Neural cell (in vitro differentiated cells): Measurements from ENCODE around the gene UGT1A8. TPM values are rescaled to one million over a fixed set of nuclear protein-coding genes. Genes with fewer than 3 reads are reported as not detected.

Experiments
- H2AFZ ChIP-seq: fragments of 200-600, 300-800 bp; sonication (generic), shearing (Covaris generic); 2 replicates; pipeline ENCODE4 v1.6.0; 2014; ENCODE audit warnings: low read depth, mild to moderate bottlenecking, antibody characterized with exemption, low read length, moderate library complexity
- H3F3A ChIP-seq: fragments of 200-600 bp; shearing (Covaris generic); 2 replicates; pipeline ENCODE4 v1.6.1; 2016; ENCODE audit warnings: mild to moderate bottlenecking, moderate library complexity, mixed read lengths, antibody characterized with exemption, low read length; ENCODE audit not compliant: insufficient read depth, poor library complexity, severe bottlenecking
- H3K27ac ChIP-seq: fragments of 200-600, 300-800 bp; sonication (generic), shearing (Covaris generic); 2 replicates; pipeline ENCODE4 v1.5.1; 2014; ENCODE audit warnings: mild to moderate bottlenecking, low read length, moderate library complexity
- H3K27me3 ChIP-seq: fragments of 300-800, 200-600 bp; sonication (generic), shearing (Covaris generic); 2 replicates; pipeline ENCODE4 v1.6.0; 2014; ENCODE audit warnings: mild to moderate bottlenecking, low read depth, low read length, moderate library complexity; ENCODE audit not compliant: insufficient read depth
- H3K36me3 ChIP-seq: fragments of 300-800, 200-600 bp; sonication (generic), shearing (Covaris generic); 2 replicates; pipeline ENCODE4 v1.5.1; 2014; ENCODE audit warnings: mild to moderate bottlenecking, antibody characterized with exemption, low read length, moderate library complexity; ENCODE audit not compliant: insufficient read depth
- H3K4me2 ChIP-seq: fragments of 300-800, 200-600 bp; sonication (generic), shearing (Covaris generic); 2 replicates; pipeline ENCODE4 v1.6.0; 2014; ENCODE audit warnings: mild to moderate bottlenecking, low read length
- H3K4me3 ChIP-seq: fragments of 300-800, 200-600 bp; sonication (generic), shearing (Covaris generic); 2 replicates; pipeline ENCODE4 v1.5.1; 2014; ENCODE audit warnings: mild to moderate bottlenecking, low read length, moderate library complexity
- H3K79me2 ChIP-seq: fragments of 200-600 bp; shearing (Covaris generic); replicated peaks from 2 replicates; pipeline ENCODE4 v1.6.0; 2014; ENCODE audit warnings: mild to moderate bottlenecking, low read length, moderate library complexity; ENCODE audit not compliant: insufficient read depth
- H3K9ac ChIP-seq: fragments of 300-800, 200-600 bp; sonication (generic), shearing (Covaris generic); 2 replicates; pipeline ENCODE4 v1.6.1; 2016; ENCODE audit warnings: mild to moderate bottlenecking, low read length, mixed read lengths
- H3K9me2 ChIP-seq: fragments of 200-600 bp; shearing (Covaris generic); 2 replicates; pipeline ENCODE4 v1.6.1; 2016; ENCODE audit warnings: mild to moderate bottlenecking, low read length, mixed read lengths; ENCODE audit not compliant: insufficient read depth
- H3K9me3 ChIP-seq: fragments of 200-600, 300-800 bp; sonication (generic), shearing (Covaris generic); 2 replicates; pipeline ENCODE4 v1.6.1; 2016; ENCODE audit warnings: mild to moderate bottlenecking, mixed run types, low read length, moderate library complexity, mixed read lengths
- H4K20me1 ChIP-seq: fragments of 200-600 bp; shearing (Covaris generic); 2 replicates; pipeline ENCODE4 v1.6.1; 2016; ENCODE audit warnings: mild to moderate bottlenecking, mixed run types; ENCODE audit not compliant: insufficient read depth
- EP300 ChIP-seq: fragments of 450-650 bp; conservative IDR thresholded peaks from 2 replicates; pipeline ENCODE4 v1.6.1; 2014; ENCODE audit warnings: antibody characterized with exemption, mild to moderate bottlenecking, moderate library complexity; ENCODE audit not compliant: poor library complexity, severe bottlenecking
- EZH2 ChIP-seq: fragments of 200-600, 300-800 bp; shearing (Covaris generic), sonication (generic); IDR thresholded peaks from 2 replicates; pipeline ENCODE4 v1.6.1; 2014; ENCODE audit warnings: antibody characterized with exemption, low read length, borderline replicate concordance, mild to moderate bottlenecking; ENCODE audit not compliant: insufficient read depth, poor library complexity, severe bottlenecking
- MXI1 ChIP-seq: fragments of 450-650 bp; conservative IDR thresholded peaks from 2 replicates; pipeline ENCODE4 v1.6.1; 2014; ENCODE audit warnings: antibody characterized with exemption, mild to moderate bottlenecking; ENCODE audit not compliant: poor library complexity, severe bottlenecking
- POLR2AphosphoS5 ChIP-seq: IDR thresholded peaks from 2 replicates; pipeline ENCODE4 v1.6.1; 2012
- RAD21 ChIP-seq: fragments of 450-650 bp; conservative IDR thresholded peaks from 2 replicates; pipeline ENCODE4 v1.6.1; 2014; ENCODE audit warnings: antibody characterized with exemption, mild to moderate bottlenecking, moderate library complexity
- REST ChIP-seq: IDR thresholded peaks from 2 replicates; pipeline ENCODE4 v1.6.1; 2012; ENCODE audit warnings: borderline replicate concordance
- SMC3 ChIP-seq: fragments of 450-650 bp; conservative IDR thresholded peaks from 2 replicates; pipeline ENCODE4 v1.6.1; 2014; ENCODE audit warnings: antibody characterized with exemption, mild to moderate bottlenecking, moderate library complexity; ENCODE audit not compliant: poor library complexity
- TAF1 ChIP-seq: IDR thresholded peaks from 2 replicates; pipeline ENCODE4 v1.6.1; 2012; ENCODE audit warnings: low read depth
- polyA plus RNA-seq: library from polyadenylated mRNA; depleted of rRNA; stranded (reverse); fragments of >200 nt; gene quantifications from 2 replicates; pipeline ENCODE4 v1.2.3, GENCODE V29; 2014
- TF ChIP-seq, protein P1 (sequence below): fragments of 450-650 bp; IDR thresholded peaks from 2 replicates; pipeline ENCODE4 v1.5.1; 2014; ENCODE audit warnings: antibody characterized with exemption, mild to moderate bottlenecking, moderate library complexity; ENCODE audit not compliant: poor library complexity, severe bottlenecking

UGT1A8 gene
- polyA plus RNA-seq, 1 donor from 2014 or later = not detected

- H3K9me2 ChIP-seq = no peaks in the 10 kb centered on the region
- no peak overlapping the region for H3K4me3 ChIP-seq
- no peak overlapping the region for H2AFZ ChIP-seq
- H3K36me3 ChIP-seq = no peaks in the 10 kb centered on the region
- no peaks in the 10 kb centered on the region for H3F3A ChIP-seq
- no peaks in the 10 kb centered on the region for H3K9me3 ChIP-seq
- no peaks in the 10 kb centered on the region for H3K27me3 ChIP-seq
- no peaks in the 10 kb centered on the region for H4K20me1 ChIP-seq
- no peak overlapping the region for H3K27ac ChIP-seq
- TF ChIP-seq TAF1 (no peak), RAD21 (no peak), REST (no peak), MXI1 (no peak), EP300 (no peak), SMC3 (no peak), EZH2 (no peak), POLR2AphosphoS5 (no peak)
- TF ChIP-seq, protein P1, sequence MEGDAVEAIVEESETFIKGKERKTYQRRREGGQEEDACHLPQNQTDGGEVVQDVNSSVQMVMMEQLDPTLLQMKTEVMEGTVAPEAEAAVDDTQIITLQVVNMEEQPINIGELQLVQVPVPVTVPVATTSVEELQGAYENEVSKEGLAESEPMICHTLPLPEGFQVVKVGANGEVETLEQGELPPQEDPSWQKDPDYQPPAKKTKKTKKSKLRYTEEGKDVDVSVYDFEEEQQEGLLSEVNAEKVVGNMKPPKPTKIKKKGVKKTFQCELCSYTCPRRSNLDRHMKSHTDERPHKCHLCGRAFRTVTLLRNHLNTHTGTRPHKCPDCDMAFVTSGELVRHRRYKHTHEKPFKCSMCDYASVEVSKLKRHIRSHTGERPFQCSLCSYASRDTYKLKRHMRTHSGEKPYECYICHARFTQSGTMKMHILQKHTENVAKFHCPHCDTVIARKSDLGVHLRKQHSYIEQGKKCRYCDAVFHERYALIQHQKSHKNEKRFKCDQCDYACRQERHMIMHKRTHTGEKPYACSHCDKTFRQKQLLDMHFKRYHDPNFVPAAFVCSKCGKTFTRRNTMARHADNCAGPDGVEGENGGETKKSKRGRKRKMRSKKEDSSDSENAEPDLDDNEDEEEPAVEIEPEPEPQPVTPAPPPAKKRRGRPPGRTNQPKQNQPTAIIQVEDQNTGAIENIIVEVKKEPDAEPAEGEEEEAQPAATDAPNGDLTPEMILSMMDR = no peak
- H3K4me2 ChIP-seq = no peak overlapping the region
- H3K9ac ChIP-seq = no peak overlapping the region
- no peaks in the 10 kb centered on the region for H3K79me2 ChIP-seq
Observed at GRCh38 chr2:233708942-233709341, 91.5 kb downstream of the UGT1A8 start.

DNA sequence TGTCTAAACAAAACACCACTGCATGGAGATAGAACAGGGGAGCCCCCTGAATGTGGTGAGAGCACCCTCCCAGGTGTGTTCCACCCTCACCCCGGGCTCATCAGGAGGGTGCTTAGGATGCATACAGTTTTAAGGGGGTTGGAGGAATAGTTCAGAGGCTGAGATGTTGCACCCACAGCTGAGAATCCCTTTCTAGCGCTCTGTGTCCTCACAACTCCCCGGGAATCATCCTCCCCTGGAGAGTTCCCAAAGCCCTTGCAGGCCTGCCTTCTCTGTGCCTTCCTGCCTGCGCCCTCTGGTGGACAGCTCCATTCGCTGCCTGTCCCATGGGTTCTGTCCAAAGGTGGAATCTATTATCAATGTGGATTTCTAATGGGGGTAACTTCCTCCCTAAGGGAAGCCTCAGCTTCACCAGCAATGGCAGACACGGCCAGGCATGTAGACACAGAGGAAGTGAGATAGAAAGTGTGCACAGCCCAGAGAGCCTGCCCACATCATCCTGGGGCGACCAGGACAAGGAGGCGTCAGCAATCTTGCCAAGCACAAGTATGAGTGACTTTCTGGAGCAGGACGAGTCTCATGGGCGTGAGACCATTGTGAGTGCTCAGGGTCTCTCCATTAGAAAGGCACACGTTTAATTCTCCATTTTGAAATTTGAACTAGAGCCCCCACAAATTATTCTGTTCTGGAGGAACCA, 94.0 kb downstream of the UGT1A8 start:
- H3K4me2 ChIP-seq = no peak overlapping the region
- no peak overlapping the region for H3K27ac ChIP-seq
- H3K79me2 ChIP-seq = no peaks in the 10 kb centered on the region
- H3K36me3 ChIP-seq = no peaks in the 10 kb centered on the region
- H2AFZ ChIP-seq = no peak overlapping the region
- no peak overlapping the region for H3K9ac ChIP-seq
- no peaks in the 10 kb centered on the region for H3K9me3 ChIP-seq
- H3F3A ChIP-seq = no peaks in the 10 kb centered on the region
- no peaks in the 10 kb centered on the region for H3K27me3 ChIP-seq
- no peak for TF ChIP-seq RAD21
- TF ChIP-seq, protein P1 = peak; percentile 32
- H4K20me1 ChIP-seq = no peaks in the 10 kb centered on the region
- H3K9me2 ChIP-seq = no peaks in the 10 kb centered on the region
- H3K4me3 ChIP-seq = no peak overlapping the region
